ENCODE data around the gene MKLN1.
A peak's percentile ranks its signal among the peaks of the same experiment; 100 is the strongest.

MKLN1 gene

GRCh38 chr7:131390275-131390674 is 62.6 kb downstream of the MKLN1 start:
- DNase-seq (ENCODE audit: low read depth), result no peak
- no peak overlapping the region for H3K4me3 ChIP-seq (replicated peaks; ENCODE audit: low read depth, low read length)
- TF ChIP-seq CTCF (IDR thresholded peaks at IDR 0.05; ENCODE audit: low read length, missing control alignments), result no peak

GRCh38 chr7:131391145-131391544 is 63.5 kb downstream of the MKLN1 start:
- no peak for DNase-seq (ENCODE audit: low read depth)
- TF ChIP-seq CTCF (IDR thresholded peaks at IDR 0.05; ENCODE audit: low read length, missing control alignments), result no peak

GRCh38 chr7:131400681-131401176 is 73.1 kb downstream of the MKLN1 start:
- peak; percentile 64 for DNase-seq (ENCODE audit: low read depth)
- no peak for TF ChIP-seq CTCF (IDR thresholded peaks at IDR 0.05; ENCODE audit: low read length, missing control alignments)
- H3K4me3 ChIP-seq (replicated peaks; ENCODE audit: low read depth, low read length), result no peak overlapping the region

More at GRCh38 chr7:131391145-131391544, 63.5 kb downstream of the MKLN1 start:
- no peak overlapping the region for H3K4me3 ChIP-seq (replicated peaks; ENCODE audit: low read depth, low read length)

- TF ChIP-seq CTCF (IDR thresholded peaks at IDR 0.05; ENCODE audit: low read length, missing control alignments), result no peak
- DNase-seq (ENCODE audit: low read depth), result no peak
These were observed 73.5 kb downstream of the MKLN1 start for GRCh38 chr7:131401194-131401593.

GRCh38 chr7:131403322-131403721 is 75.6 kb downstream of the MKLN1 start:
- no peak overlapping the region for H3K4me3 ChIP-seq (replicated peaks; ENCODE audit: low read depth, low read length)
- no peak for DNase-seq (ENCODE audit: low read depth)
- TF ChIP-seq CTCF (IDR thresholded peaks at IDR 0.05; ENCODE audit: low read length, missing control alignments), result no peak

More at GRCh38 chr7:131401194-131401593, 73.5 kb downstream of the MKLN1 start:
- no peak overlapping the region for H3K4me3 ChIP-seq (replicated peaks; ENCODE audit: low read depth, low read length)

DNA sequence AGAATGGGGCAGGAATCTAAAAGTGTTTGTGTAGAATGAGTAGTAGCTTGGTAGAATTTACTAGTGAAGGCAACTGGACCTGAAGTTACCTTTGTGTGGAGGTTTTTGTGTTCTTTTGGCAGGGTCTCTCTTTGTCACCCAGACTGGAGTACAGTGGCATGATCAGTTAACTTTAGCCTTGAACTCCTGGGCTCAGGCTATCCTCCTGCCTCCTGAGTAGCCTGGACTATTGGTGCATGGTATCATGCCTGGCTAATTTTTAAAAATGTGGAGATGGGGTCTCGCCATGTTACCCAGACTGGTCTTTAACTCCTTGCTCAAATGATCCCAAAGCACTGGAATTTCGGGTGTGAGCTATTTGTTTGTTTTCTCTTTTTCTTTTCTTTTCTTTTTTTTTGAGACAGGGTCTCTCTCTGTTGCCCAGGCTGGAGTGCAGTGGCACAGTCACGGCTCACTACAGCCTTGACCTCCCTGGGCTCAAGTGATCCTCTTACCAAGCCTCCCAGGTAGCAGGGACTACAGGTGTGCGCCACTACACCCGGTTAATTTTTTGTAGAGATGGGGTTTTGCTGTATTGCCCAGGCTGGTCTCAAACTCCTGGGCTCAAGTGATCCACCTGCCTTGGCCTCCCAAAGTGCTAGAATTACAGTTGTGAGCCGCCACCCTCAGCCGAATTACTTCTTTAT is 76.7 kb downstream of the MKLN1 start:
- no peak for TF ChIP-seq CTCF (IDR thresholded peaks at IDR 0.05; ENCODE audit: low read length, missing control alignments)
- no peak overlapping the region for H3K4me3 ChIP-seq (replicated peaks; ENCODE audit: low read depth, low read length)
- no peak for DNase-seq (ENCODE audit: low read depth)
